HL-60/S4 treated with retinoic acid at 250 ng/mL for 4 days and 3 days (cell line): ENCODE data around the gene SSB.
"Not testable (repeated sequence)": the region's sequence is repeated elsewhere in the genome, so short reads cannot be mapped to it uniquely, and the experiment has no call there.

ENCODE experiments used
- in situ Hi-C: fragments of 300-500 bp; cut with MboI; formaldehyde crosslinking; loops from 2 replicates; pipeline ENCODE4 v1.7.0; 2022; ENCODE audit warnings: low sequenced_read_pairs

Gene SSB

GRCh38 chr2:169828141-169828811 is 29.6 kb downstream of the SSB start:
- in situ Hi-C loops, result no loop called here

- in situ Hi-C loops, result no loop called here
Measured at GRCh38 chr2:169834401-169834800, 35.7 kb downstream of the SSB start.

GRCh38 chr2:169838743-169839489 is 40.2 kb downstream of the SSB start:
- in situ Hi-C loops, result no loop called here

- in situ Hi-C loops, result no loop called here
Measured at GRCh38 chr2:169839954-169840746, 41.5 kb downstream of the SSB start.

GRCh38 chr2:169840747-169841142 is 42.1 kb downstream of the SSB start:
- in situ Hi-C loops, result no loop called here

- in situ Hi-C loops, result not testable (repeated sequence)
Measured at GRCh38 chr2:169841625-169842024, 43.0 kb downstream of the SSB start.

GRCh38 chr2:169845016-169845415 is 46.3 kb downstream of the SSB start:
- in situ Hi-C loops, result no loop called here

- in situ Hi-C loops, result not testable (repeated sequence)
Measured at GRCh38 chr2:169848959-169849693, 50.5 kb downstream of the SSB start.

GRCh38 chr2:169849710-169850109 is 51.0 kb downstream of the SSB start:
- in situ Hi-C loops, result no loop called here

- in situ Hi-C loops, result no loop called here
Measured at GRCh38 chr2:169853041-169853668, 54.5 kb downstream of the SSB start.

- in situ Hi-C loops, result not testable (repeated sequence)
Measured at GRCh38 chr2:169855281-169856258, 56.9 kb downstream of the SSB start.

GRCh38 chr2:169859423-169859822 is 60.8 kb downstream of the SSB start:
- in situ Hi-C loops, result no loop called here

- in situ Hi-C loops, result no loop called here
Measured at GRCh38 chr2:169860149-169860548, 61.5 kb downstream of the SSB start.
